NCI-H446 treated with DMSO at 0.1 percent for 48 hours (cell line): Measurements from ENCODE around the gene STK32B.
"Not testable (repeated sequence)": the region's sequence is repeated elsewhere in the genome, so short reads cannot be mapped to it uniquely, and the experiment has no call there.

ENCODE experiments used
- DNase-seq: peaks from one replicate; lab custom pipeline; 2025; lab: John Stamatoyannopoulos, UW

STK32B gene

DNA sequence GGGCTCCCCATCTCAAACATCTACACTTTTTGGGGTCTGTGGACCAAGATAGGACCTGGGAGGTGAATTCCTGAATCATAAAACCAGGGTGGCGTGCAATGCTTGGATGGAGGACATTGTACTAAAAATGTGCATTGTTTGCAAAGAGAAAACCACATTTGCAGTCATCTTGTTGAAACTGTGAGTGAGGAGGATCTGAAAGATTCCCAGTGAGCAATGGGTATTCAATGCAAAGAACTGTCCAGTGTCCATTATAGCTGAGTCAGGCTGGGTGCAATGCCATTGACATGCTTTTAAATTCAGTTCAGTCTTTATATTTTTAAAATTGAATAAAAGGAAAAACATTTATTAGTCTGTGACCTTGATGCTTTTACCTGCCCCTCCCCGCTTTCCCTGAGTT lies 215.7 kb downstream of the STK32B start:
- no peak for DNase-seq

GRCh38 chr4:5267408-5267807 lies 216.1 kb downstream of the STK32B start:
- no peak for DNase-seq

DNA sequence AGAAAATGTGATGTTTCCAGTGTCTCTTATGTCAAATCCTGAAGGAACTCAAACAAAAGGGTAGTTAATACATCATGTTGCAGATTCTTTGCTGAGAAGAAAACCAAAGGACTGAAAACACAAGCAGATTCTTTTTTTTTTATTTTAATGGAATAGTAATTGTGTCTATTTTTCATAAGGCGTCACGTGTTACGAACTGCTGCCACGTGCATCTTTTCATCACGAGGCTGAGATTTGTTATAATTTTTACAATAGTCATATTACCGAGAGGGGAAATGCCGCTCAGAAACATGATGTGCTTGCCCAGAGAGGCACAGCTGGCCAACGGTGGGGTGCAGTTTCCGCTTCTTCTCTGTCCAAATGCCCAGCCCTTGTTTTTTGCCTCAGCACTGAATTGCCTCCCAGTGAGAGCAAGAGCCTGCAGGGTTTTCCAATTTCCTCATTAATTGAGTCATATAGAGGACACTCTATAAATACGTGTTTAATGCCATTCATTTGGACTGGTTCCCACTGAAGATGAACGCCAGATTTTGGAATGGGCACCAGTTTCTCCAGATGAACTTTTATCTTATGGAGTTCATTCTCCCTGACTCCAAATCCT lies 225.3 kb downstream of the STK32B start:
- DNase-seq = no peak

- DNase-seq = no peak
These were observed 225.8 kb downstream of the STK32B start for GRCh38 chr4:5277079-5277478.

DNA sequence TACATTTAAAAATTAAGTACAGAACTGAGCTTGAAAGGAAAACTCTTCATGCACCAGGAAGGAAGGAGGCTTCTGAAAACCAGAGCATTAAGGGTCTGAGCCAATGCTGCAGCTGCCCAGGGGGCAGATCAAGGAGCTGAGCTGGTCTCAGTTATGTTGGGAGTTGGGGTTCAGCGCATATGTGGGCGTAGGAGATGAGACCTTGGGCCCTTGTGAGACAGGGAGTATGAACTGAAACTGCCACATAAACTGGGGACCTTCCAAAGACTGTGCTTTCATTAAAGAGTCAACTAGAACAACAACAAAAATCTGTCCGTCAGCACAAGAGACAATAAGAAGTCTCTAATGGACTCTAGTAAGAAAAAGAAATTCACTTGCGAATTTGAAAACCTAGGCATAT lies 226.9 kb downstream of the STK32B start:
- no peak for DNase-seq

DNA sequence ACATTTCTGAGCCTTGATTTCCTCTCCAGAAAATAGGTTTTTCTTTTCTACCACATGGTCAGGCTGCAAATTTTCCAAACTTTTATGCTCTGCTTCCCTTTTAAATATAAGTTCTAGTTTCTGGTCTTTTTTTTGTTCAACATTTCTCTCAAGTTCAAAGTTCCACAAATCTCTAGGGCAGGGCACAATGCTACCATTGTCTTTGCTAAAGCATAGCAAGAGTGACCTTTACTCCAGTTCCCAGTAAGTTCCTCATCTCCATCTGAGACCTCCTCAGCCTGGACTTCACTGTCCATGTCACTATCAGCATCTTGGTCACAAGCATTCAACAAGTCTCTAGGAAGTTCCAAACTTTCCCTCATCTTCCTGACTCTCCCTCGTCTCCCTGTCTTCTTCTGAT lies 228.8 kb downstream of the STK32B start:
- DNase-seq = not testable (repeated sequence)

DNA sequence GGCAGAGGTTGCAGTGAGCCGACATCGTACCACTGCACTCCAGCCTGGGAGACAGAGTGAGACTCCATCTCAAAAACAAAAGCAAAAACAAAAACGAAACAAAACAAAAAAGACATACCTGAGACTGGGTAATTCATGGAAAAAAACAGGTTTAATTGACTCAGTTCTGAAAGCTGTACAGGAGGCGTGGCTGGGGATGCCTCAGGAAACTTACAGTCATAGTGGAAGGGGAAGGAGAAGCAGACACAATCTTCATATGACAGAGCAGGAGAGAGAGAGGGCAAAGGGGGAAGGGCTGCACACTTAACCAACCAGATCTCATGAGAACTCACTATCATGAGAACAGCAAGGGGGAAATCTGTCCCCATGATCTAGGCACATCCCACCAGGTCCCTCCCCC lies 229.5 kb downstream of the STK32B start:
- DNase-seq = no peak

DNA sequence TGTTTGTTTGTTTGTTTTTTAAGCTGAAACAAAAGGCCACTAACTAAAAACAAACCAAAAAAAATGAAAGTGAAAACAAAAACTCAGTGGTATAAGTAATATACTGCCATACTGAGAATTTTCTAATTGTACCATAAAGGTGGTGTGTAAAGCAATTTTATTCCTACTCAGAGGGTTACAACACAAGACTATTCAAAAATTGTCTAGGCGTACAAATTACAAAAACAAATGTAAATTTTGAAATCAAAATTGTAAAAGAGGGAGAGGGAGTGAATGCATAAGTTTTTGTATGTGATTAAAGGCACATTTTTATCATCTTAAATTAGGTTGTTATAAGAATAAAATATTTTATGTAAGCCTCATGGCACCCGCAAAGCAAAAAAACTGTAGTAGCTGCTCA lies 232.6 kb downstream of the STK32B start:
- DNase-seq = no peak

DNA sequence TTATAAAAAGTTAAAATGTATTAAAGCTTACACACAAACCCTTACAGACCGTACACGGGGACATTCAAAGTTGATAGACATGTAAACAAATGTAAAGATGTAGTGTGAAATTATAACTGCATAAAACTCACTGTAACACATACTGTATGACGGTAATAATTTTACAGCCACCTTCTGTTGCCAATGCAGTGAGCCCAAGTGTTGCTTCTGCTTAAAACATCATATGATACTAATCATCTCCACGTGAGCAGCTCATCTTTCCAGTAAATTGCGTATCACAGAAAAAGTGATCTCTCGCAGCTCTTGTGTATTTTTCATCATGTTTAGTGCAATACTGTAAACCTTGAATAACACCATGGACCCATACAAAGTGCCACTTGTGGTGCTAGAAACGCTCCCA lies 233.2 kb downstream of the STK32B start:
- no peak for DNase-seq

DNA sequence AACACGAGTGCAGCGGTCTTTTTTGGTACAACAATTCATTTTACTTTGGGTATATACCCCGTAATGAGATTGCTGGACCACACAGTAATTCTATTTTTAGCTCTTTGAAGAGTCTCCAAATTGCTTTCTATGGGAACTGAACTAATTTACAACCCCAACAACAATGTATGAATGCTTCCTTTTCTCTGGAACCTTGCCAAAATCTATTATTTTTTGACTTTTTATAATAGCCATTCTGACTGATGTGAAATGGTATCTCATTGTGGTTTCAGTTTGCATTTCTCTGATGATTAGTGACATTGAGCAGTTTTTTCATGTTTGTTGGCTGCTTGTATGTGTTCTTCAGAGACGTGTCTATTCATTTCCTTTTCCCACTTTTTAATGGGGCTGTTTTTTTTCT lies 240.8 kb downstream of the STK32B start:
- DNase-seq = no peak

- not testable (repeated sequence) for DNase-seq
These were observed 246.9 kb downstream of the STK32B start for GRCh38 chr4:5298000-5298787.

- no peak for DNase-seq
These were observed 249.0 kb downstream of the STK32B start for GRCh38 chr4:5300283-5300682.

- DNase-seq = no peak
These were observed 256.6 kb downstream of the STK32B start for GRCh38 chr4:5307928-5308327.

- DNase-seq = no peak
These were observed 271.0 kb downstream of the STK32B start for GRCh38 chr4:5322321-5322720.

DNA sequence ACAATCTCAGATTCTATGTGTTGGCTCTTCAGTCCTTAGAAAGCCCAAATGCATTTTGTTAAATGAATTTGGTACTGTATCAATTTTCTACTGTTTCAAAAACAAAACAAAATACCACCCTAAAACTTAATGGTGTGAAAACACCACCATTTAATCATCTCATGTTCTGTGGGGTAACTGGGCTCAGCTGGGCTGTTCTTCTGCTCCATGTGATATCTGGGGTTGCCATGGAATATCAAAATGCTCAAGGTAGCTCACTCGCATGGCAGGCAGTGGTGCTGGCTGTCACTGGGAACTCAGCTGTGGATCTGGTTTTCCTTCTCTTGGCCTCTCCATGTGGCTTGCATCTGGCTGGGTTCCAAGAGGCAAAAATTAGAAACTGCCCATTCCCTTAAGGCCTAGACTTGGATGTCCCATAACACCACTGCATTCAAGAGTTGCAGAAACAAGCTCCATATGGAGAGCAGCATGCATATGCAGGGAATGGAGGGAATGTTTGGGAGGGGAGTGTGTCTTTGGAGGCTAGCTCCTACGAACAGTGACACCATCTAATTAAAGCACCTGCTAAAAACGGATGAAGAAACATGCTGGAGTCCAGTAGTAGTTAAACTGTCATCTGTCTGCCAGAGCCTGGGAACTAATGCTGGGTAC lies 279.2 kb downstream of the STK32B start:
- DNase-seq = no peak

DNA sequence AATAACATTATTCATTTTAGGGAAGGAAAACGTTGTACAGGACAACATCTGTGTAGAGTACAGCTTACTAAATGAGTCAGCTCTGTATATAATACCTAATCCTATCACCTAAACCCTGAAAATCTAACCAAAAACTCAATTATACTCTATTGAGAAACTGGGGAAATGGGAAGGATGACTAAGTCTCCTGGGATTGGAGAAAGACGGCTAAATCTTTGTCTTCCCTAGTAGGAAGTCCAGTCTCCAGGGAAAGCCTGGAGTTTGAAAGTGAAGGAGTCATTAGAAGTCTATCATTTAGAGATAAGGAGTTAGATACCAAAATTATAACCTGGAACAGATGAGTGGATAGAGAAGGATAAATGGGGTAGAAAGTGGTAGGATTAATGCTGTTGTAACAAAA lies 286.5 kb downstream of the STK32B start:
- no peak for DNase-seq

GRCh38 chr4:5338531-5338930 lies 287.3 kb downstream of the STK32B start:
- no peak for DNase-seq

GRCh38 chr4:5340991-5341451 lies 289.7 kb downstream of the STK32B start:
- no peak for DNase-seq

DNA sequence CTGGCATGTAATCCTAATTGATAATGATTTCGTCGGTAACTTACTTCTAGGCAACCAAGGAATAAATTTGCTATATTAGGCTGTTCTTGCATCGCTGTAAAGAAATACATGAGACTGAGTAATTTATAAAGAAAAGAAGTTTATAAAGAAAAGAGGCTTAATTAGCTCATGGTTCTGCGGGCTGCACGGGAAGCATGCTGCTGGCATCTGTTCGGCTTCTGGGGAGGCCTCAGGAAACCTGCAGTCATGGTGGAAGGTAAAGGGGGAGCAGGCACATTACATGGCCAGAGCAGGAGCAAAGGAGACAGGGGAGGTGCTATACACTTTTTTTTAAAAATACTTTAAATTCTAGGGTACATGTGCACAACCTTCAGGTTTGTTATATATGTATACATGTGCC lies 290.2 kb downstream of the STK32B start:
- DNase-seq = no peak

DNA sequence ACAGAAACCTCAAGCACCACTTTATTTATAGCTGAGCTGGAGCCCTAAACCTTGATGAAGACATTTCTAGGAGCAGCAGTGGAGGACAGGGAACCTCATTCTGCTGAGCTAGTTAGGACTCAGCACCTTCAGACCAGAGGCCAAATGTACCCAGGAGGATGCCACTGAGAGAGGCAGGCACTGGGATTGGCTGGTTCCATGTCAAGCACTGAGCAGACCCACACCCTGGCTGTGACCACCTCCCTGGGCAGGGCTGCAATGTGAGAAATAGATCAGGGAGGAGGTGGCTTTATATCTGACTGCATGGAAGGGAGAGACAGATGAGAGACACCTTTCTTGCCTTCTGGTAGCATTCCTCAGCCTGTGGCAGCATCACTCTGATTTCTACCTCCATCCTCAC lies 304.6 kb downstream of the STK32B start:
- no peak for DNase-seq

DNA sequence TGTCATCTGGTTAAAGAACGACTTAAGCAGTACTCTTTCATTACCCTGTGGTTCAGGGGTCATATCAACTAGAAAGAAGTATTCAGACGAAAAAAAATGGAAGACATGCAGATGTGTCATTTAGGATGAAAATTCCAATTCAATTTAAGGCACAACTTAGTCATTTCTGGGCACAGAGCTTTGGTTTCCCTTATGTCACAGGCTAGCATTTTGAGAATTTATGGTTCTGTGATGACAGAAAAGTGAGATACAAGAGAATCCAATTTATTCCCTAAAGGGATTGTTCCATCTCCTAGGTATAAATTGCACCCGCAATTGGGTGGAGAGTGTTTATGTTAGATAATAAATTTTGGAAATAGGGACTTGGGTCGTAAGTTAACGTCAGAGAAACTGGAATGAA lies 306.6 kb downstream of the STK32B start:
- DNase-seq = no peak

DNA sequence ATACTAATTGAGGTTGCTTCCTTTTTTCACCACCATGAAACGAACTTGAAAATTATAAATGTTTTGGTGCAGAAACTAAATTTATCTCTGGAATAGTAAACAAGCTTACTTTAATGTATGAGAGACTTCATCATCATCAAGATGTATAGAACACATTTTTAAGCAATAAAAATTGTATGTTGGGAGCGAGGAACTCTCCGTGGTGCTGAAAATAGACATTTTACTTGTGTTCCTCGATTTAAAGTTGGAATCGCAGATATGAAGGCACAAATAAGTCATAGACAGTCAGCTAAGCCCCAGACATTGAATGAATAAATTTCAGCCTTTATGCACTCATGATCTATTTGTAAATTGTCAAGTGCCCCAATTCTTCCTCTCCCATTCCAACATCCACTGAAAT lies 310.7 kb downstream of the STK32B start:
- DNase-seq = no peak

GRCh38 chr4:5364406-5364805 lies 313.1 kb downstream of the STK32B start:
- DNase-seq = no peak
